Activated T-helper 17 cell treated with anti-CD3 and anti-CD28 coated beads, Interleukin-2, amount 50 U/mL, for 72 hours (primary cell): ENCODE measurements around the gene MAP7D1. TPM values are rescaled to one million over a fixed set of nuclear protein-coding genes. Genes with fewer than 3 reads are reported as not detected.
A peak's percentile ranks its signal among the peaks of the same experiment; 100 is the strongest.

Experiments
- ATAC-seq: fragments of 150-1000 bp; cut with Tn5 transposase; replicated peaks from 2 replicates; pipeline ENCODE4 v1.10.0; 2021; ENCODE audit warnings: mild to moderate bottlenecking, moderate library complexity
- H3K27ac Mint-ChIP-seq: one replicate; pipeline ENCODE4 v1.8.0; 2022; ENCODE audit warnings: mixed read lengths
- H3K27me3 Mint-ChIP-seq: one replicate; pipeline ENCODE4 v1.8.0; 2022; ENCODE audit warnings: mixed read lengths
- H3K36me3 Mint-ChIP-seq: one replicate; pipeline ENCODE4 v1.8.0; 2022; ENCODE audit warnings: low read depth, mild to moderate bottlenecking, mixed read lengths
- H3K4me1 Mint-ChIP-seq: one replicate; pipeline ENCODE4 v1.8.0; 2022; ENCODE audit warnings: mixed read lengths
- H3K4me3 Mint-ChIP-seq: one replicate; pipeline ENCODE4 v1.8.0; 2022; ENCODE audit warnings: mild to moderate bottlenecking, mixed read lengths
- H3K9me3 Mint-ChIP-seq: one replicate; pipeline ENCODE4 v1.8.0; 2022; ENCODE audit warnings: mixed read lengths
- total RNA-seq, 2 donors: library from RNA; stranded (reverse); gene quantifications; one replicate each; pipeline ENCODE4 v1.2.3, GENCODE V29; 2022

Gene MAP7D1
- total RNA-seq, 2 donors from 2014 or later = 97.9 to 164 TPM

DNA sequence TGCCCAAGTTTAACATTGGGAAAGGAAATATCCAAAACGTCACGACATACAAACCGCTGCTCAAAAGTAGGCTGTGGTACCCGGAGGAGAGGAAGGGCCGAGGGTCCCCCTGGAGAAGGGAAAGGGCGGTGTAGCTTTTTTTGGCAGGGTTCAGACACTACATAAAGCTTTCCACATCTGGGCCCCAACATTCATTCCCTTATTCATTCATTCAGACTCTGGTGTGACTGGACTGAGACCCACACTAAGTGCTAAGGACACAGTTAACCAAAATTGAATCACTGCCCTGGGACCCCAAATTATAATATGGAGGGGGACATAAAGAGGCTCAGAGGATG, 20.7 kb upstream of the MAP7D1 start:
- Mint-ChIP-seq H3K27ac (peak overlapping the region; percentile 72), H3K36me3 (peaks cover 43% of the 10 kb centered on the region), H3K27me3 (no peaks in the 10 kb centered on the region), H3K4me1 (peaks cover 10% of the 10 kb centered on the region), H3K9me3 (no peaks in the 10 kb centered on the region), H3K4me3 (no peak overlapping the region)
- ATAC-seq = no peak

DNA sequence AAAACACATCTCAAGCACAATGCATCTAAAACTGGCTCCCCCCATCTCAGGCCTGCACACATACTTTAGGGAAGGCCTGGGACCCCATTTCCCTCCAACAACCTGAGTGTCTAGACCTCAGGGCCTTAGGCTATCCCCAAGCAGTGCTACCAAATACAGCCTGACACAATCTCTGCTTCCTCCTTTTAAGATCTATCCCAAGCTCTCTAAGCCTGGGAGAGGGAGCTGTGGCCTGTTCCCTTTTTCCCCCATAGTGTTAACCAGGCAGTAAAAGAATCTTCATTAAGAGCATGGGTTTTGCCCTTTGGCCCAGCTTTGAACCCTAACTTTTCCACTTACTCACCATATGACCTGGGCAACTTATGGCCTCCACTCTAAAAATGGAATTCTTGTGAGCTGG, 20.2 kb upstream of the MAP7D1 start:
- Mint-ChIP-seq H3K27ac (peak overlapping the region; percentile 72), H3K4me1 (peaks cover 14% of the 10 kb centered on the region), H3K27me3 (no peaks in the 10 kb centered on the region), H3K36me3 (peaks cover 46% of the 10 kb centered on the region), H3K9me3 (no peaks in the 10 kb centered on the region), H3K4me3 (no peak overlapping the region)
- ATAC-seq = no peak

DNA sequence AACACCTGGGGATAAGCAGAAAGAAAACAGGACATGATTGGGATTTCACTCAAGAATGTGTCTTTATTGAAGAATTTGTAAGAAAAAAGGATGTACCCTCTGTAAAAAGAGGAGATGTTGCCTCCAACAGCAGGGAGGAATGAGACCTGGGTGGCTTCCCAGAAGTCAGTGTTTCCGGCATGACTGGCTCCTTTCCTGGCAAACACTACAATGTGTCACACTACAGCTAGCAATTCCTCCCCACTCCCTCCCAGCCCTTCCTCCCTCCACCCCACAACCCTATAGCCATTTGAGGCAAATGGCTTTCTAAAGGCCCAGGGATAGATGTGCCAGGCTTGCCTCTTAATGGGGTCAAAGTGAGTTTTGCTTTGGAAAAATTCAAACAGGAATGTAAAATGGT, 19.4 kb upstream of the MAP7D1 start:
- peaks cover 46% of the 10 kb centered on the region for H3K36me3 Mint-ChIP-seq
- H3K4me3 Mint-ChIP-seq = no peak overlapping the region
- H3K9me3 Mint-ChIP-seq = no peaks in the 10 kb centered on the region
- no peaks in the 10 kb centered on the region for H3K27me3 Mint-ChIP-seq
- H3K4me1 Mint-ChIP-seq = peaks cover 22% of the 10 kb centered on the region
- ATAC-seq = no peak
- H3K27ac Mint-ChIP-seq = peak overlapping the region; percentile 72

DNA sequence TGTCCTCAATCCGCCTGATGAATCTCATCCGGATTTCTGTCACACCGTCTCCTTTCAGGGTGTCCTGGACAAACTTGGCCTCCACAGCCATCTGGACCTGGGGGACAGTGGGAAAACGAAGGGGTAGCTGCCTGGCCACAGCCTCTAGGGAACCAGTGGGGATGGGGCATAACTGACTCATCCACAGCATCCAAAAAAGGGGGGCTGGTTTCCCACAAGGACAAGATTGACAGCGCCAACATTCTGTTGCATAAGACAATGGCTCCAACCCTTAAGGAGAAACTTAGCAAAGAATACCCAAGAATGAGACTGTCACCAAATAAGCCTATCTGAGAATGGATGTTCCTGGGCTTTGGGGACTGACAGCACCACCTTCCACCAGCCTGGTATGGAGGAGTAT, 18.7 kb upstream of the MAP7D1 start:
- Mint-ChIP-seq H3K27ac (no peak overlapping the region), H3K9me3 (no peaks in the 10 kb centered on the region), H3K36me3 (peaks cover 46% of the 10 kb centered on the region), H3K4me1 (peaks cover 28% of the 10 kb centered on the region), H3K27me3 (no peaks in the 10 kb centered on the region), H3K4me3 (no peak overlapping the region)
- ATAC-seq = no peak

DNA sequence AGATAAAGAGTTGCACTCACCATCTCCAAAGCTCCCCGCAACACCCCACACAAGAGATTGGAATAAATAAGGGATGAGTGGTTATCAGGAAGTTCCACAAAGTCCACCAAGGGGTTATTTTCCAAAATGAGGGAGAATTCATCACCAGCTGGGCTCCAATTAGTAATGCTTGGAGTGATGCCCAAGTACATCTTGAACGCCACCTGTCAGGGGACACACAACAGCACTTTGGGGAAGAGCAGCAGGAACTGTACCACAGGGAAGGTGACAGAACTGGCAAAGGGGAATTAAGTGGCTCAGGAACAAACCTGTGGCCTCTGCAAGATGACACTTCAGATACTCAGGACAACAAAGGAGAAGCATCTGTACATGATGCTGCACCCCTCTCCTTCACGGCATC, 18.2 kb upstream of the MAP7D1 start:
- Mint-ChIP-seq H3K4me1 (peaks cover 30% of the 10 kb centered on the region), H3K27me3 (no peaks in the 10 kb centered on the region), H3K36me3 (peaks cover 46% of the 10 kb centered on the region), H3K4me3 (no peak overlapping the region), H3K27ac (peak overlapping the region; percentile 19), H3K9me3 (no peaks in the 10 kb centered on the region)
- ATAC-seq = no peak

GRCh38 chr1:36139521-36139920, 16.4 kb upstream of the MAP7D1 start:
- Mint-ChIP-seq H3K27me3 (no peaks in the 10 kb centered on the region), H3K27ac (peak overlapping the region; percentile 72), H3K4me1 (peaks cover 39% of the 10 kb centered on the region), H3K36me3 (peaks cover 46% of the 10 kb centered on the region), H3K4me3 (peak overlapping the region; percentile 52), H3K9me3 (no peaks in the 10 kb centered on the region)
- no peak for ATAC-seq

GRCh38 chr1:36142121-36142520, 13.8 kb upstream of the MAP7D1 start:
- Mint-ChIP-seq H3K4me3 (peak overlapping the region; percentile 52), H3K27me3 (no peaks in the 10 kb centered on the region), H3K36me3 (peaks cover 34% of the 10 kb centered on the region), H3K4me1 (peaks cover 39% of the 10 kb centered on the region), H3K9me3 (no peaks in the 10 kb centered on the region), H3K27ac (peak overlapping the region; percentile 72)
- ATAC-seq = no peak

GRCh38 chr1:36143424-36143823, 12.5 kb upstream of the MAP7D1 start:
- peak; percentile 64 for ATAC-seq
- H3K4me1 Mint-ChIP-seq = peaks cover 47% of the 10 kb centered on the region
- H3K36me3 Mint-ChIP-seq = peaks cover 21% of the 10 kb centered on the region
- peak overlapping the region; percentile 74 for H3K27ac Mint-ChIP-seq
- H3K9me3 Mint-ChIP-seq = no peaks in the 10 kb centered on the region
- peak overlapping the region; percentile 41 for H3K4me3 Mint-ChIP-seq
- H3K27me3 Mint-ChIP-seq = no peaks in the 10 kb centered on the region

DNA sequence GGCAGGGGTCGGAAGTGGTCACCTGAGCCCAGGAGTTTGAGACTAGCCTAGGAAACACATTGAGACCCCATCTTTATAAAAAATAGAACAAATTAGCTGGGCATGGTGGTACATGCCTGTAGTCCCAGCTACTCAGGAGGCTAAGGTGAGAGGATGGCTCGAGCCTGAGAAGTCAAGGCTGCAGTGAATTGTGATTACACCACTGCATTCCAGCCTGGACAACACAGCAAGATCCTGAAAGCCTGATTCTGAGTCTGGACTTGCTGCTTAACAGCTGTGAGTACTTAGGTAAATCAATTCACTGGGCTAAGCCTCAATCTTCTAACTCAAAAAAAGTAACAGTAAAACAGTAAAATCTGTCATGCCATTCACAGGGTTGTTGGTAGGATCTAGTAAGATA, 11.5 kb upstream of the MAP7D1 start:
- Mint-ChIP-seq H3K4me1 (peaks cover 46% of the 10 kb centered on the region), H3K27me3 (no peaks in the 10 kb centered on the region), H3K9me3 (no peaks in the 10 kb centered on the region), H3K4me3 (no peak overlapping the region), H3K27ac (no peak overlapping the region), H3K36me3 (peaks cover 16% of the 10 kb centered on the region)
- ATAC-seq = no peak

- Mint-ChIP-seq H3K9me3 (no peaks in the 10 kb centered on the region), H3K4me3 (peak overlapping the region; percentile 94), H3K27me3 (no peaks in the 10 kb centered on the region), H3K36me3 (peaks cover 6% of the 10 kb centered on the region), H3K4me1 (peaks cover 19% of the 10 kb centered on the region), H3K27ac (peak overlapping the region; percentile 95)
- no peak for ATAC-seq
Measured at GRCh38 chr1:36148821-36149236, 7.1 kb upstream of the MAP7D1 start.

DNA sequence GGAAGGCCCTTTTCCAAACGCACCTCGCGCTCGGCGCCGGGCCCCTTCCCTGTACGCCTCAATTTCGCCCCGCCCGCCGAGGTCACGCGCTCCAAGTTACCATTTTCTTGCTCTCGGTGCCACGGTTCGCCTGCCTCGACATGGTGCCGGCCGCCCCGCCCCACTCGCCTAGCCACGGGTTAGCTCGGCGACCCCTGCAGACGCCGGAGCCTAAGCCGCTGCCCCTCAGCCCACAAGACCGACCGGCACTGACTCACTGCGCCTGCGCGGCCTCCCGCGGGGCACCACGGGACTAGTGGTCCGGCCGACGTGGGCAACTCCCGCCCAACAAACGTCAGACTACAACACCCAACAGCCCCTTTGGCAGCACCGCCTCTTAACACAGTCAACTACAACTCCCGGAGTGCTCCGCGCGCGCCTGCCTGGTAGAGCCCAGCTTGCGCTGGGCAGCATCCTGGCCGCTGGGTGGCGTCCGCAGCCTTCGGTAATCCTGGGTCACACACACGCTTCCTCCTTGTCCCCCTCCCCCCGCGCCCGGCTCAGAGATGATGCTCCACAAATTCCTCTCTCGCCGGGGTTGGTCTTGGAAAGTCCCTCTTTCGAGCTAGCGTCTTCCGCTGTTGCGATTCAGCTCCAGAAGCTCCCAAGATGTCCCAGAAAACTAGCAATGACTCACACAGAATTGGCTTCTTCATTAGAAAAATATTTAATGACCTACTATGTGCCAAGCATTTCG, 6.6 kb upstream of the MAP7D1 start, which contains the start of gene TRAPPC3:
TRAPPC3 (minus strand) TSS at position 250 of the 736 bp plus-strand sequence; CDS start at position 142, 108 bp downstream.
- ATAC-seq = peak; percentile 94
- H3K27me3 Mint-ChIP-seq = no peaks in the 10 kb centered on the region
- peak within 1 kb of the TSS; percentile 94 for H3K4me3 Mint-ChIP-seq
- H3K27ac Mint-ChIP-seq = peak within 1 kb of the TSS; percentile 95
- H3K9me3 Mint-ChIP-seq = no peaks in the 10 kb centered on the region
- peaks cover 22% of the 10 kb centered on the region for H3K4me1 Mint-ChIP-seq
- peaks cover 6% of the 10 kb centered on the region for H3K36me3 Mint-ChIP-seq

- peak overlapping the region; percentile 94 for H3K4me3 Mint-ChIP-seq
- H3K27ac Mint-ChIP-seq = peak overlapping the region; percentile 95
- no peaks in the 10 kb centered on the region for H3K9me3 Mint-ChIP-seq
- H3K4me1 Mint-ChIP-seq = peaks cover 26% of the 10 kb centered on the region
- H3K27me3 Mint-ChIP-seq = no peaks in the 10 kb centered on the region
- no peak for ATAC-seq
- H3K36me3 Mint-ChIP-seq = peaks cover 6% of the 10 kb centered on the region
Measured at GRCh38 chr1:36149973-36150295, 6.0 kb upstream of the MAP7D1 start.

DNA sequence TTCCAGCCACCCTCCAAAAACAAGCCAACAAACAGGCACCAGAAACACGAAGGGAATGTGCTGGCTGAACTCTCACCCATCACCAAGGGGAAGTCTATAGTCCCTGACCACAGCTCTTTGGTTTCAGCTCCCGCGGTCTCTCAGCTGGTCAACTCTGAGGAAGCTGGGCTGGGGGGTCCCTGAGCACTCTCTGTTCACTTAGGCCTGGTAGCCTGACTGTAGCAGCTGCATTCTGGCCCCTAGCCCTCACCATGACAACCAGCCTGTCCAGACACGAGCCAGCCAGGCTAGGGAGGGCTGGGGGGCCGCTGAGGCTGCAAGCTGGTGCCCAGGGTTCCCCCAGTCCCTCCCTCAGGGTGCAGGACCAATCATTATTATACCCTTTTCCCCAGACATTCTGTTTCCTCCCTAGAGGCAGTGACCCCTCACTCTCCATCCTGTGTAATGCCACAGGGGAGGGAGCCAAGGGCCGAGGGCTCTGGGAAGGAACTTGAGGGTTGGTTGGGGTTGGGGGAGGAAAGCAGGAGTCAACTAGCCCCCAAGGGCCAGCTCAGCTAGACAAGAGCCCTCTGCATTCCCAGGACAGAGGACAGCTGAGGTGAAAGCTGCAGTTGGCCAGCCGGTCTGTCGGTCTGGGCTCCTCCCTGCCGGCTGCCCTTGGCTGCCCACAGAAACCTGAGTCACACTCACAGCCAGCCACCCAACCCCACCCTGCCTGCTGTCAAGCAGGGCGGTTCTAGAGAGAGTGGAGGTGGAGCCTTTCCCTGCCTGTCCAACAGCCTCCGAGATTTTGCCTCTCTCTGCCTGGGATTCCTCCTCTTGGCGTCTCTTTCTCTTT, 5.4 kb upstream of the MAP7D1 start:
- Mint-ChIP-seq H3K27me3 (no peaks in the 10 kb centered on the region), H3K9me3 (no peaks in the 10 kb centered on the region), H3K27ac (peak overlapping the region; percentile 95), H3K36me3 (peaks cover 6% of the 10 kb centered on the region), H3K4me1 (peaks cover 26% of the 10 kb centered on the region), H3K4me3 (peak overlapping the region; percentile 94)
- ATAC-seq = peak; percentile 68

DNA sequence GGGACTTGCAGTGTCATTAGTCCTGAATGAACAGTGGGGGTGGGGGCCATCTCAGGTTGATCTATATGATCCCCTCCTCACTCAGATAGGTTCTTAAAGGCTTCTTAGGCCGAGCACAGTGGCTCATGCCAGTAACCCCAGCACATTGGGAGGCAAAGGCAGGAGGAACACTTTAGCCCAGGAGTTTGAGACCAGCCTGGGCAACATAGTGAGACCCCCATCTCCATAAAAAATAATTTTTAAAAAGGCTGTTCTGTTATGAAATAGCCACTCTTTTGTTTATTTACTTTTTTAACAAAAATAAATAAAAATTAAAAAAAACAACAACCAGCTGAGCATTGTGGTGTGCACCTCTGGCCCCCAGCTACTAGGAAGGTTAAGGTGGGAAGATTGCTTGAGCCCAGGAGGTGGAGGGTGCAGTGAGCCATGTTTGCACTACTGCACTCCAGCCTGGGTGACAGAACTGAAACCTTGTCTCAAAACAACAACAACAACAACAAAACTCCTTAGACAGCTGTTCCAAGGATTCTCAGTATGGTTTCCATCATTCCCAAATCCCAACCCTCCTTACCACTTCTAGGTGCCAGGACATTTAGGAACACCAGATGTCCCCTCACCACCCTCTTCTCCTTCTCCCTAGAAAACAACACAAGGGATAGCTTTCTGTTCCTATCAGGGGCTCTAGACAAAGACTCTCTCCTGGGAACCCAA, 4.7 kb upstream of the MAP7D1 start:
- Mint-ChIP-seq H3K27ac (peak overlapping the region; percentile 95), H3K4me1 (peaks cover 26% of the 10 kb centered on the region), H3K27me3 (no peaks in the 10 kb centered on the region), H3K4me3 (peak overlapping the region; percentile 94), H3K36me3 (peaks cover 6% of the 10 kb centered on the region), H3K9me3 (no peaks in the 10 kb centered on the region)
- no peak for ATAC-seq
